Measurements from ENCODE around the gene MMP24OS. TPM values are rescaled to one million over a fixed set of nuclear protein-coding genes. Genes with fewer than 3 reads are reported as not detected.
A peak's percentile ranks its signal among the peaks of the same experiment; 100 is the strongest.

Gene MMP24OS
- total and polyA plus RNA-seq, 2 donors (not counting 1 experiment from before 2014, with no cell fraction given) = 36.3 to 57.0 TPM

- H3K79me2 ChIP-seq (ENCODE audit: control insufficient read depth, insufficient read depth, low read length) = peaks cover 46% of the 10 kb centered on the region
- no peak overlapping the region for H3K27ac Mint-ChIP-seq
- ATAC-seq (ENCODE audit: low read depth) (no peak), DNase-seq (no peak)
- H3K9me3 ChIP-seq (ENCODE audit: control extremely low read depth in 1 of 3, control insufficient read depth in 2 of 3, insufficient read depth in 1 of 3, low read length in 2 of 3) = no peaks in the 10 kb centered on the region
- no peak overlapping the region for H3K4me3 Mint-ChIP-seq
- no peak overlapping the region for H2AFZ ChIP-seq (ENCODE audit: insufficient read depth, low read depth, low read length, poor library complexity, severe bottlenecking)
- H3K27me3 ChIP-seq (replicated peaks in 1 of 4; ENCODE audit: control extremely low read depth in 1 of 4, control insufficient read depth in 3 of 4, insufficient read depth in 4 of 4, low read length in 3 of 4) = no peaks in the 10 kb centered on the region
- H4K20me1 ChIP-seq (ENCODE audit: control insufficient read depth, insufficient read depth, low read length, poor library complexity, severe bottlenecking) = peaks cover 1% of the 10 kb centered on the region
- intact Hi-C loops (cut with micrococcal nuclease) = no loop called here
- H3K27ac ChIP-seq (ENCODE audit: low read length in 2 of 2) = peak overlapping the region in 1 of 2 donors; percentile 0
- no peak overlapping the region for H3K4me2 ChIP-seq (replicated peaks; ENCODE audit: low read depth, low read length, poor library complexity, severe bottlenecking)
- H3K9ac ChIP-seq (ENCODE audit: low read length) = no peak overlapping the region
- H3K9me3 Mint-ChIP-seq (ENCODE audit: insufficient read depth) = no peaks in the 10 kb centered on the region
- TF ChIP-seq CTCF (IDR thresholded peaks at IDR 0.05) (no peak), EZH2 (IDR thresholded peaks at IDR 0.05; ENCODE audit: borderline replicate concordance, insufficient read depth, low read depth, low read length, poor library complexity, severe bottlenecking) (no peak)
- H3K27me3 Mint-ChIP-seq = no peaks in the 10 kb centered on the region
- H3K4me1 ChIP-seq (ENCODE audit: control insufficient read depth in 2 of 2, insufficient read depth in 2 of 2, low read length in 2 of 2) = peaks cover 14 to 21% of the 10 kb centered on the region in 2 donors
- peaks cover 11% of the 10 kb centered on the region for H3K4me1 Mint-ChIP-seq
- no peak overlapping the region for H3K4me3 ChIP-seq (ENCODE audit: control extremely low read depth in 1 of 5, extremely low read depth in 1 of 5, insufficient read depth in 1 of 5, low read depth in 2 of 5, low read length in 4 of 5)
- 97% methylated on average over 24 of the region's 24 CpGs for WGBS (ENCODE audit: insufficient coverage)
- H3K36me3 ChIP-seq (replicated peaks in 1 of 2; ENCODE audit: control extremely low read depth in 1 of 2, control insufficient read depth in 1 of 2, extremely low read depth in 1 of 2, insufficient read depth in 2 of 2, low read length in 1 of 2) = peaks cover under 1 to 43% of the 10 kb centered on the region in 2 experiments
- CTCF ChIA-PET = interaction anchor here (1.0 kb wide), 1 partner anchor 439 kb away, joined by 4 read pairs; no protein-coding TSS in a partner anchor
- POLR2A ChIA-PET = no interaction called here
Observed at GRCh38 chr20:35274172-35275092, 3.5 kb downstream of the MMP24OS start.

Data from B cell (primary cell).